ENCODE results near the gene ACTG2.

DNA sequence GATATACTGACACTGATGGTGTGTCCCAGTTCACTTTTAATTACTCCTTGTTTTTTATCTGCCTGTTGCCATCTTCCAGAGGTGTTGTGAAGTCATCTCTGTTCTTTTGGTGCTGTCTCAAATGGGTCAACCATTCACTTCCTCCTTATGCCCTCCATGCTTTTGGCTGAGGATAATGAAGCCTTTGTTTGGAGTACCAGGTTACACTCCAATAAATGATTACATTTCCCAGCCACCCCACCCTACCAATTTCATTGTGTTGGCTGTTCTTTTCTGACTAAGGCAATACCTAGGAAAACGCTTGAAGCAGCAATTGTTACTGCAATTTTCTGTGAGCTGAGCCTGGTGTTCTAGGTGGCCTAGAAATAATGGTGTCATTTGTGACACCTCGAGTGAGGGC, 29.8 kb upstream of the ACTG2 start:
- TF ChIP-seq, protein P1, sequence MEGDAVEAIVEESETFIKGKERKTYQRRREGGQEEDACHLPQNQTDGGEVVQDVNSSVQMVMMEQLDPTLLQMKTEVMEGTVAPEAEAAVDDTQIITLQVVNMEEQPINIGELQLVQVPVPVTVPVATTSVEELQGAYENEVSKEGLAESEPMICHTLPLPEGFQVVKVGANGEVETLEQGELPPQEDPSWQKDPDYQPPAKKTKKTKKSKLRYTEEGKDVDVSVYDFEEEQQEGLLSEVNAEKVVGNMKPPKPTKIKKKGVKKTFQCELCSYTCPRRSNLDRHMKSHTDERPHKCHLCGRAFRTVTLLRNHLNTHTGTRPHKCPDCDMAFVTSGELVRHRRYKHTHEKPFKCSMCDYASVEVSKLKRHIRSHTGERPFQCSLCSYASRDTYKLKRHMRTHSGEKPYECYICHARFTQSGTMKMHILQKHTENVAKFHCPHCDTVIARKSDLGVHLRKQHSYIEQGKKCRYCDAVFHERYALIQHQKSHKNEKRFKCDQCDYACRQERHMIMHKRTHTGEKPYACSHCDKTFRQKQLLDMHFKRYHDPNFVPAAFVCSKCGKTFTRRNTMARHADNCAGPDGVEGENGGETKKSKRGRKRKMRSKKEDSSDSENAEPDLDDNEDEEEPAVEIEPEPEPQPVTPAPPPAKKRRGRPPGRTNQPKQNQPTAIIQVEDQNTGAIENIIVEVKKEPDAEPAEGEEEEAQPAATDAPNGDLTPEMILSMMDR (conservative IDR thresholded peaks at IDR 0.05; ENCODE audit: low read length), result no peak
- TF ChIP-seq EZH2phosphoT487 (IDR thresholded peaks at IDR 0.05; ENCODE audit: borderline replicate concordance), result no peak

Data from Loucy (cell line).